HG03039 (cell line): ENCODE results near the gene UBE2D3.
A peak's percentile ranks its signal among the peaks of the same experiment; 100 is the strongest.
"Not testable (repeated sequence)": the region's sequence is repeated elsewhere in the genome, so short reads cannot be mapped to it uniquely, and the experiment has no call there.

Experiments used
- ATAC-seq: cut with Tn5 transposase; IDR thresholded peaks from one replicate; pipeline ENCODE4 v1.9.1; 2021; ENCODE audit warnings: mild to moderate bottlenecking, moderate library complexity; ENCODE audit not compliant: unreplicated experiment

The UBE2D3 gene

GRCh38 chr4:102826890-102827673, at the start of gene UBE2D3:
TSS of gene UBE2D3 (minus strand) at chr4:102827551. CDS start at chr4:102826508, 1,043 bp downstream.
- peak; percentile 23 for ATAC-seq

GRCh38 chr4:102871772-102872171, 44.4 kb upstream of the UBE2D3 start:
- ATAC-seq: no peak

- ATAC-seq: no peak
Observed at GRCh38 chr4:102869569-102870197, 42.3 kb upstream of the UBE2D3 start.

- peak; percentile 89 for ATAC-seq
Observed at GRCh38 chr4:102868781-102869568, 41.6 kb upstream of the UBE2D3 start, which contains the start of gene CISD2. TSS of gene CISD2 (plus strand) at chr4:102868992. CDS start at chr4:102869085, 93 bp downstream.

- no peak for ATAC-seq
Observed at GRCh38 chr4:102868153-102868780, 40.9 kb upstream of the UBE2D3 start.

GRCh38 chr4:102867278-102868152, 40.2 kb upstream of the UBE2D3 start:
- no peak for ATAC-seq

- not testable (repeated sequence) for ATAC-seq
Observed at GRCh38 chr4:102865327-102865726, 38.0 kb upstream of the UBE2D3 start.

GRCh38 chr4:102862747-102863146, 35.4 kb upstream of the UBE2D3 start:
- ATAC-seq: no peak

- no peak for ATAC-seq
Observed at GRCh38 chr4:102862016-102862415, 34.7 kb upstream of the UBE2D3 start.

- no peak for ATAC-seq
Observed at GRCh38 chr4:102860611-102861324, 33.4 kb upstream of the UBE2D3 start.

GRCh38 chr4:102858828-102859464, 31.6 kb upstream of the UBE2D3 start:
- ATAC-seq: no peak

- ATAC-seq: no peak
Observed at GRCh38 chr4:102850370-102850769, 23.0 kb upstream of the UBE2D3 start.

- ATAC-seq: no peak
Observed at GRCh38 chr4:102849579-102850104, 22.3 kb upstream of the UBE2D3 start.

- ATAC-seq: no peak
Observed at GRCh38 chr4:102847687-102848086, 20.3 kb upstream of the UBE2D3 start.

- ATAC-seq: no peak
Observed at GRCh38 chr4:102843938-102844337, 16.6 kb upstream of the UBE2D3 start.

- no peak for ATAC-seq
Observed at GRCh38 chr4:102843273-102843672, 15.9 kb upstream of the UBE2D3 start.

- ATAC-seq: no peak
Observed at GRCh38 chr4:102842367-102842766, 15.0 kb upstream of the UBE2D3 start.

- no peak for ATAC-seq
Observed at GRCh38 chr4:102836596-102836995, 9.2 kb upstream of the UBE2D3 start.

- no peak for ATAC-seq
Observed at GRCh38 chr4:102832667-102833066, 5.3 kb upstream of the UBE2D3 start.
